NCI-H345 (cell line): ENCODE data around the gene LRRC31.

Experiments used
- DNase-seq: peaks from one replicate; lab custom pipeline; 2025; lab: John Stamatoyannopoulos, UW

LRRC31 gene

DNA sequence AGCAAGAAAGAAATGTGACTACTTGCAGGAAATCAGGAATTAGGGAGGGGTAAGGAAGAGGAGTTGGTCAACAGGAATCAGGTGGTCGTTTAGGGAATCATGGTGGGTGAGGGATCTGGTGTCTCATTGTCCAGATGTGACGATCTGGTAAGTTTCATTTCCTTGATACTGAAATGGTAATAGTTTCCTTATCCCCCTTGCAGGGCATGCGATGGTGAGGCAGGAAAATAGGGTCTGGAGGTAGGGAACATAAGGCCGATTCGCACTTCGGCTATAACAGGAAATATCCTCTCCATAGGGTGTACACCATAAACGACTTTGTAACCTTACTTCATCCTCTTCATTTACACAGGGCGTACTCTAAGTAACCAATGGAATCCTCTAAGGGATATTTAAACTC, 56.5 kb downstream of the LRRC31 start:
- DNase-seq, result no peak

DNA sequence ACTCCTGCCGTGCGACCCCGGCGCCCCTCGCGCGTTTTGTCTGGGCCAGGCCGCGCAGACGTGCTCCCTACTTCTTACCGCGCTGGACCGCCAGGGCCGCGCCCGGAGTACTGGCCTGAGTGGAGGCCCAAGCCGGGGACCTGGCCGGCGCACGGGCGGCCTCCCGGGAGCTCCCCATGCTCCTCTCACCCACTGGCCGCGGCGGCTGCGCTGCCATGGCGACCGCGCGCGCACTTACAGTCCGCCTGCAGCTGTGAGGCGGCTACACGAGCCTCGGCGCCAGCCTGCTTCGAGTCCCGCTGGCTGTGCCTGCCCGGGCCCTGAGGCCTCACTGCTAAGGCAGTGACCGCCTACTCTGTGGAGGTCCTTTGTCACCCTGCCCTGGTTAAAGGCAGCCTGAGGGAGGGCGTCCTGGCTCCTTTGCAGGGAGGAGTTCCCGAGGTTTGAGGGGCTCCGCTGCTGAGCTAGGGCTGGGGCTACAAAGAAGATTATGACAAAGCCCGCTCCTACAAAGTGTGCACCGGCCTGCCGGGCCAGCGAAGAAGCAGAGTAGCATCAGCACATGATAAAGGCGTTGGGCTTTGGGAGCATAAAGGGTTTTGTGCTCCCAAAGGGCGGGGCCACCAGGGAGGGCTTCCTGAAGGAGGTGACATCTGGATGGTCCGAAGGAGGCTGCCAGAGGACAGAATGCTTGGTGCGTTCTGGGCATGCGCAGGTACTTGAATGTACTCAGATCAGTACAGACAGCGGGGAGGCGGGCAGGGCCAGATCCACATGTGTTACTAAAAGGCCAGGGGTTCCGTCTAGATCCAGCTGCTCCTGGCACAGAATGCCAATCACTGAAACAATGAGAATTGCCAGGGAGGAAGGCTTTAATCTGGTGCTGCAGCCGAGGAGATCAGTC, 57.2 kb downstream of the LRRC31 start, which contains the start of the genes LRRC34 and LRRIQ4:
LRRC34 (minus strand) TSS at position 573 of the 904 bp plus-strand sequence; CDS start at position 217, 356 bp downstream.
LRRIQ4 (plus strand) TSS at position 539 of the 904 bp plus-strand sequence. CDS start 9,052 bp downstream, outside the sequence.
- DNase-seq, result peak; percentile 70

DNA sequence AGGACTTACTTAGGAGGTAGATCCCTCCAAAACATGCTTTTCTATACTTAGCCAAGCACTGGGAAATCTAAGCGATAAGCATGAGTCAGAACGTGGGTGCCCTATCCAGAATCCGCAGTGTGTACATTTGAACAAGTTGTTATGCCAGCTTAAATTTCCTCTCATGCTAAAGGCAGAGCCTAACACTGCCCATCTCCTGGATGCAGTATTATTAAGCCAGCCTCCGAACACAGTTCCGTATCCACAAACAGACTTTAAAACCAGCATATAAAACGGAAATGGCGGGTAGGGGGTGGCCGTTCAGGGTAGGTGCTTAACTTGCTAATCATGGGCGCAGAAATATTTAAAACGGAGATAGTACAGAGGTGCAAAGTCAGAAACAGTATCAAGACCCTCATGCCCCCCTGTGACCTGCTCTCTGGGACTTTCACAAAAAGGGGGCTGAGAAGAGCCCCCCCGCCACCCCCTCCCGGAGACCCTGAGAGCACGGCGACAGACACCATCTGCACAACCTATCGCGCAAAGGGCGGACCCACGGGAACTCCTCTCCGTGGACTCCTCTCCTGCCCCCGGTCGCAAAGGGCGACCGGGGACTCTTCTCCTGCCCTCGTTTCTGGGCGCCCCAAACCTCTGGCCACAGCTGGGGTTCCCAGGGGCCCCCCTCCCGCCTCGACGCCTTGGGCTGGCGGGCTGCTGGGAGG, 58.0 kb downstream of the LRRC31 start:
- peak; percentile 37 for DNase-seq

DNA sequence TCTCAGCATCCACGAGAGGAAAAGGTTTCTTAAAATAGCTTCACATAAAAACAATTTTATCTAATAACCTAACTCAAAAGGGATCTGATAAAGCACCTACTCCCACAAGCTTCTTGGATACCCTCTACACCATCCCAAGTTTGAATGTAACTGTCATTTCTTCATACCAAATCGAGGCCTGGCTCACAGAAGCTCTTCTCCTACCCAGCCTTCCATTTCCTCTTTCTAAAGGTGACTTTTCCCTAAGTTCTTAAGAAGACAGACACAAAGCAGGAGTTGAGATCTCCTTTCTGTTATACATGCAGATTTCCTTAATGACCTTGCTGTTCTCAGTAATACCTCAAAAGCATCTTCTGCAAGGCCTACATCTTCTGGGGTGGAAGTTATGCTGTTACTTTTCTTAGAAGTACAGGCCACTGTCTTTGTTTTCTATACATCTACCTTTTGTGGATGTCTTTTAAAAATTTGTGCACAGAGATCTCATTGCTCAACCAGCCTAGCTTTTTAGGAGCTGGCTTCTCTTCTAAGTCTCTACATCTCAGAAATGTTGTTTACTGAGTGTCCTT, 60.4 kb downstream of the LRRC31 start:
- no peak for DNase-seq

DNA sequence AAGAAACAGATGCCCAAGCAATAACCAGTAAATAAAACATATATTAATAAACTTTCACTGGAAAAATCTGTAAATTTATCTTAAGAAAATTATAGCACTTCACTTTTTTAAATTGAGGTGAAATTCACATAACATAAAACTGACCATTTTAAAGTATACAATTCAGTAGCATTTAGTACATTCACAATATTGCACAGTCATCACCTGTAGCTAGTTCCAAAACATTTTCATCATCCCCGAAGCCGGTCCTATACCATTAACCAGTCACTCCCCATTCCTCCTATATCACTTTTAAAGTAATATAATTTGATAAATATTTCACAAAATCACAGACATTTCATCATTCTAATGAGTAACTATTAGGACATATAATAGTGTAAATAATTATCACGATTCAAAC, 65.1 kb downstream of the LRRC31 start:
- no peak for DNase-seq

DNA sequence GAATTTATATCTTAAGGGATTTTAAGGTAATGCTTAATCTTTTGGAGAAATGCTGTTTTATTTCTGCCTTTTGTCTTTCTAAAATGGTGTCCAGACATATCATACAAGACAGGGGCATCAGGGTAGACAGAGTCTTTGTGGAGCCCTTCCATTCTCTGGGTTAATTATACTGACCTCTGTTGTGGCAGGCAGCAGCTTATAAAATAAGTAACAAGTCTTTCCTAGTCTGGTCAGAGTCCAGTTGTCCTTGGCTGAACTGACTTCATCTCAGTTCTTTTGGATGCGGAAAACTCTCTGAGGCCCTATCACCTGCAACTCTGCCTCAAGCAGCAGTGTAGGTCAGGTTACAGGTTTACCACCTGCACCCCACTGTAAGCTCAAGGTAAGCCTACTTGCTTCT, 77.4 kb downstream of the LRRC31 start:
- DNase-seq, result no peak

DNA sequence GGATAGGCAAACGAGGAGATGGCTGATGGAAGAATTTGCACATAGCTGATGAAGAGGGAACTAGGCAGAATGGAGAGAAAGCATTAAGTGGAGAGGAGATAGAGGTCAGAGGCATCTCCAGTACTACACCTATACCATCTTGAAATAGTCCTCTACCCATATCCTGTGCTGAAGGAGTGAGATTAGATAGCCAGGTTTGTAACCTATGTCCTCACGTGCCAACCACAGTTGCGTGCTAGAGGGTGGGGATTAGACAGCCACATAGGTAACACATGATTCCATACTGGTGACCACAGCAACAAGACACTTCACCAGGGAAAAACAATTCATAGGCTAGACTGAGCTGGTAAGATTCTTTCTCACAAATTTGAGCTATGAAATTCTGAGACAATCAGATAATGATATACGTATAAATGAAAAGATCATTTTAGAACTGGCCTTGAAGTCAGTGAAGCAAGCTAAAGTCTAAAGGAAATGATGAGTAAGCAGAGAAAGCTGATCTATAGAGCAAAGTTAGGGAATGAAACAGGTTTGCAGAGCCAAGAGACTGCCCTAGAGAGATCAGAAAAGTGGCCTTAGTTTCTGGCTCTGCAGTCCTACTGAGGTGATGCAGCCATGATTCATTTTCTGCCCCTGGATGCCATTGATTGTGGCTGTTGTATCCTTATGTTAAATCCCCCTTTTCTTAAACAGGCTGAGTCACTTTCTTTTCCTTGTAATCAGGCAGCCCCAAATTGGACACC, 78.9 kb downstream of the LRRC31 start:
- no peak for DNase-seq

DNA sequence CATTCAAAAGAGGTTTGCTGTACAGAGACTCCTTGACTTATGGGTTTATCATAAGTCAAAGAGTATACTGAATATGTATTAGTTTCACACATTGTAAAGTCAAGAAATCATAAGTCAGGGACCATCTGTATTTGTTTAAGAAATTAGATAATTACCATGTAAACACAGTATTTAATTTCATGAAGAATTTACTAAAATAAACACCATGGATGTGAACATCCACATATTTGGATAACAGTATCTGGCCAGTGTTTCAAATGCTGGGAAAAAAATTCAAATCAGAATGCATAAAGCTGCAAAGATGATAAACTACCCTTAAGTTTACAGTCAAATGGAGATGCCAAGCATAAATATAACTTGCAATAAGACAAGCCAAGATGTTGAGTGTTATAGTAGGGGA, 79.5 kb downstream of the LRRC31 start:
- DNase-seq, result no peak
